ENCODE measurements around the gene AICDA.
"Not testable (repeated sequence)": the region's sequence is repeated elsewhere in the genome, so short reads cannot be mapped to it uniquely, and the experiment has no call there.

- TF ChIP-seq POLR2A (IDR thresholded peaks at IDR 0.05; ENCODE audit: low read length); GATA1 (IDR thresholded peaks at IDR 0.05; ENCODE audit: low read depth, low read length): not testable (repeated sequence)
Observed at GRCh38 chr12:8635342-8636006, 22.8 kb upstream of the AICDA start.
